ENCODE measurements around the gene PLXND1.

Gene PLXND1

GRCh38 chr3:129632056-129632455, 25.6 kb upstream of the PLXND1 start:
- H3K27ac ChIP-seq (ENCODE audit: low read length), result no peak overlapping the region
- peaks cover 4% of the 10 kb centered on the region; the same call in 1 of the 2 replicates for H3K4me1 ChIP-seq (ENCODE audit: low read length)
- H2AFZ ChIP-seq (ENCODE audit: low read depth, low read length), result no peak overlapping the region
- no peaks in the 10 kb centered on the region for H3K36me3 ChIP-seq (replicated peaks; ENCODE audit: low read depth, low read length)
- 0 out of 2 replicates have a peak, but pooled peaks cover 3% of the 10 kb centered on the region for H3K27me3 ChIP-seq (ENCODE audit: low read depth, low read length)
- no peaks in the 10 kb centered on the region for H3K9me3 ChIP-seq (ENCODE audit: insufficient read depth, low read length)
- TF ChIP-seq CTCF (IDR thresholded peaks at IDR 0.05; ENCODE audit: low read depth, low read length) (no peak), EZH2phosphoT487 (IDR thresholded peaks at IDR 0.05; ENCODE audit: low read depth) (no peak)
- no peaks in the 10 kb centered on the region for H4K20me1 ChIP-seq (ENCODE audit: insufficient read depth, low read length)
- no peak overlapping the region for H3K4me2 ChIP-seq (ENCODE audit: low read length)
- H3K9ac ChIP-seq (ENCODE audit: low read length), result no peak overlapping the region
- no peaks in the 10 kb centered on the region for H3K79me2 ChIP-seq (ENCODE audit: low read length)
- no peak overlapping the region for H3K4me3 ChIP-seq (ENCODE audit: low read length)

GRCh38 chr3:129629011-129629410, 22.5 kb upstream of the PLXND1 start:
- no peak for TF ChIP-seq CTCF (IDR thresholded peaks at IDR 0.05; ENCODE audit: low read depth, low read length)
- no peak for TF ChIP-seq EZH2phosphoT487 (IDR thresholded peaks at IDR 0.05; ENCODE audit: low read depth)
- H3K4me2 ChIP-seq (ENCODE audit: low read length), result no peak overlapping the region

GRCh38 chr3:129628169-129628522, 21.7 kb upstream of the PLXND1 start:
- H3K36me3 ChIP-seq (replicated peaks; ENCODE audit: low read depth, low read length), result no peaks in the 10 kb centered on the region
- H3K9ac ChIP-seq (ENCODE audit: low read length), result peak overlapping the region; percentile 85
- no peak for TF ChIP-seq EZH2phosphoT487 (IDR thresholded peaks at IDR 0.05; ENCODE audit: low read depth)
- TF ChIP-seq CTCF (IDR thresholded peaks at IDR 0.05; ENCODE audit: low read depth, low read length), result no peak
- H3K27ac ChIP-seq (ENCODE audit: low read length), result no peak overlapping the region
- H3K79me2 ChIP-seq (ENCODE audit: low read length), result no peaks in the 10 kb centered on the region
- H3K4me1 ChIP-seq (ENCODE audit: low read length), result peaks cover 8% of the 10 kb centered on the region
- H4K20me1 ChIP-seq (ENCODE audit: insufficient read depth, low read length), result no peaks in the 10 kb centered on the region
- H3K4me2 ChIP-seq (ENCODE audit: low read length), result peak overlapping the region; percentile 84
- no peaks in the 10 kb centered on the region for H3K27me3 ChIP-seq (ENCODE audit: low read depth, low read length)
- H2AFZ ChIP-seq (ENCODE audit: low read depth, low read length), result no peak overlapping the region
- H3K9me3 ChIP-seq (ENCODE audit: insufficient read depth, low read length), result no peaks in the 10 kb centered on the region
- peak overlapping the region; percentile 92 for H3K4me3 ChIP-seq (ENCODE audit: low read length)

More at GRCh38 chr3:129629011-129629410, 22.5 kb upstream of the PLXND1 start:
- H3K9me3 ChIP-seq (ENCODE audit: insufficient read depth, low read length), result no peaks in the 10 kb centered on the region
- H3K36me3 ChIP-seq (replicated peaks; ENCODE audit: low read depth, low read length), result no peaks in the 10 kb centered on the region
- H3K4me1 ChIP-seq (ENCODE audit: low read length), result peaks cover 8% of the 10 kb centered on the region
- no peaks in the 10 kb centered on the region for H3K27me3 ChIP-seq (ENCODE audit: low read depth, low read length)
- no peak overlapping the region for H3K9ac ChIP-seq (ENCODE audit: low read length)
- no peaks in the 10 kb centered on the region for H4K20me1 ChIP-seq (ENCODE audit: insufficient read depth, low read length)
- H3K4me3 ChIP-seq (ENCODE audit: low read length), result no peak overlapping the region
- H3K79me2 ChIP-seq (ENCODE audit: low read length), result no peaks in the 10 kb centered on the region
- no peak overlapping the region for H2AFZ ChIP-seq (ENCODE audit: low read depth, low read length)
- no peak overlapping the region for H3K27ac ChIP-seq (ENCODE audit: low read length)

- TF ChIP-seq EZH2phosphoT487 (IDR thresholded peaks at IDR 0.05; ENCODE audit: low read depth), result no peak
- TF ChIP-seq CTCF (IDR thresholded peaks at IDR 0.05; ENCODE audit: low read depth, low read length), result peak; percentile 72
- H3K4me2 ChIP-seq (ENCODE audit: low read length), result peak overlapping the region; percentile 84
- H3K36me3 ChIP-seq (replicated peaks; ENCODE audit: low read depth, low read length), result no peaks in the 10 kb centered on the region
- peak overlapping the region; percentile 92 for H3K4me3 ChIP-seq (ENCODE audit: low read length)
- no peaks in the 10 kb centered on the region for H3K9me3 ChIP-seq (ENCODE audit: insufficient read depth, low read length)
- H3K27ac ChIP-seq (ENCODE audit: low read length), result peak overlapping the region; percentile 32
- H3K27me3 ChIP-seq (ENCODE audit: low read depth, low read length), result no peaks in the 10 kb centered on the region
- no peaks in the 10 kb centered on the region for H3K79me2 ChIP-seq (ENCODE audit: low read length)
- H2AFZ ChIP-seq (ENCODE audit: low read depth, low read length), result peak overlapping the region; percentile 68
- H4K20me1 ChIP-seq (ENCODE audit: insufficient read depth, low read length), result no peaks in the 10 kb centered on the region
- H3K9ac ChIP-seq (ENCODE audit: low read length), result peak overlapping the region; percentile 85
- H3K4me1 ChIP-seq (ENCODE audit: low read length), result peaks cover 8% of the 10 kb centered on the region
Observed at GRCh38 chr3:129627350-129628168, 21.1 kb upstream of the PLXND1 start.
